NCI-H226 (cell line): Measurements from ENCODE around the gene CPEB4.

Source experiments
- DNase-seq: peaks from one replicate; pipeline ENCODE4 v3.0.0-alpha.2; 2015

CPEB4 gene

DNA sequence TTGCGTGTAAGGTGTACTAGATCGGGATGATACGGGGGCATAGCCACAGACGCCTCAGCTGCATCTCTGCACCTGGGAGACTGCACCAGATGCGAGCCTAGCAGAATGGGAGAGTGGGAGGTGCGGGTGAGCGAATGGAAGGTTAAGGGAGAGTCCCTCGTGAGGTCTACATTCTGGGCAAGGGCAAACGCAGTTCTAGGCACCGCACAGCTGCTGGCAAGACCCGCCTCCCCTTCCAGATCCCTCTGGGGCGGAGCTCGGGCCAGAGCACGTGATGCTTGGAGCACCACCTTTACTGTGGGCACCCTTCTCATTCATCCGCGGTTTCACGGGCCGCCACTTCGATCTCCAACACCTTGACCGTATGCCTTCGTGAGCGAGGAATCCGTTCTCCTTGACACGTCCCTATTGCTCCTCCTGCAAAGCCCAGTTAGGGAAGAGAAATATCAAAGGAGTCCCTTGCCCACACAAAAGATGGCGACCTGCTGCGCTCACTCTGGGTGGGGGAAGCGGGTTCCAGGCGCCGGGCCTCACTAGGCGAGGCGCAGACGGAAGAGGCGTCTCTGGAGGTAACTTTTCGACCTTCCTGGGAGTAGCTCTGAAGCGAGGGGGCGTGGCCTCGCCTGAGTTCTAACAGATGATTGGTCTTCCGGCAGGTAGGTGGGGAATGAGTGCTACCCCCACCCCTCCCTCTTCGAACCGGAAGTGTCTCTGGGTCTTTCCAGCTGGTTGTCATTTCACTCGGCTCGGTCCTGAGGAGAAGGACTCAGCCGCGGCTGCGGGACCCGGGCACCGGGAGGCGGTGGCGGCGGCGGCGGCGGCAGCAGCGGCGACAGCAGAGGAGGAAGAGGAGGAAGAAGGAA lies at the start of gene CPEB4:
Gene CPEB4 (plus strand): TSS at position 740 of the 863 bp plus-strand sequence. CDS start 1,385 bp downstream, outside the sequence.
- DNase-seq = peak; percentile 98

DNA sequence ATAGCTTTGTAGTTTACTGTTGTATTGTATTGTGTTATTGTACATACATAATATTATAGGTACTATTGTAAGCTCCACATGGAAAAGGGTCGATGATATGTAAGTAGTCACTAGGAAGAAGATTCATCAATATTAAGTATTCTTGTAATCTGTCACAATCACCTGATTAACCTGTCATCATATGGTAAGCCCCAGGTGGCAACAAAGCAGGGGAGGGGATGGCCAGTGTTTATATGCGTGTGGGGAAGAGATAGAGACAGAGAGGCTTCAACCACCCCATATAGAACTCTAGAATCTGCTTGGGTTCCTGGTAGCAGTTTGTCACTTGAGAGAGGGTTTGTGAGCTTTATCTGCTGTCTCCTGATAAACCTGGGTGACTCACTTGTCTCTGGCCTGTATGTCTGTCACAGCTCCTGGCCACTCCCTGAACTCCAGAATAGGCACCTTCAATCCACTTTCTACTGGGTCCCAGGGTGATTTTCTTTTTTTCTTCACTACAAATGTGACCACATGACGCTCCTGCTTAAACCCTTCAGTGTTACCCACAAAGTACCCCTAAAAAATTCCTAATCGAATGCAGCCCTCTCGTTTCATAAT lies 48.9 kb upstream of the CPEB4 start:
- no peak for DNase-seq

DNA sequence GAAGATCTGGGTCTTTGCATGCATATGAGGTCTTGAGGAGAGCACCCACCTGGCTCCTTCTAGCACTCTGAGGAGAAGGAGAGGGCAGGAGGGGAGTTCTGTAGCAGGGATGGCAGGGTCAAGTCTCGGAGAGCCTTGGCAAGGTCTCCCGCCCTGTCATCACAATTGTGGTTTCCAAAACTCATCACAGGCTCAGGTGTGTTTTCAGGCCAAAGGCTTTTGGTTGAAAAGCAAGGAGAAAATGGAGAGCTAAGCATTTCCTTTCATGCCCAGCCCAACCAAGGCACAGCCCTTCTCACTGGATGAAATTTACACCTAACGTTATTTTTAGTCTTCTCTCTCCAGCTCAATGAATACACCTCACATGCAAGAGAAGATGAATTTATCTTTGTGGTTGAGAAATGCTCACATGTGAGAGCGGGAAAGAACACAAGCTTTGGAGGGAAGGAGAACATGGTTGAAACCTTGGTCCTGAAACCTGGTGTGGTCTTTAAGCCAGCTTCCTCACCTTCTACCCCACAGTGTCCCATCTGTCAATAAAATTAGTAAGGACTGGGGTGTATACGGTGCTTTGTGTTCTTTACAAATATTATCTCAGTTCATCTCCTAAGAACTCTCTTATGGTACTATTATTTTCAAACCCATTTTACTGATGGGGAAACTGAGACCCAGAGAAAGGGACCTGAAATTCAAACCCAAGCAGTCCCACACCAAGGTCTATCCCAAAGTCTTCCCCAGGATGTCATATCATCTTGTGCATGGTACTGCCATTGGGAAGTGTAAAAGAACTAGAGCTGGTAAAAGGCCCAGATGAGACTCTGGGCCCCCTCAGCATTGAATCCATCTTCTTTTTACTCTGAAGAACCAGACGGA lies 47.8 kb upstream of the CPEB4 start:
- DNase-seq = no peak

DNA sequence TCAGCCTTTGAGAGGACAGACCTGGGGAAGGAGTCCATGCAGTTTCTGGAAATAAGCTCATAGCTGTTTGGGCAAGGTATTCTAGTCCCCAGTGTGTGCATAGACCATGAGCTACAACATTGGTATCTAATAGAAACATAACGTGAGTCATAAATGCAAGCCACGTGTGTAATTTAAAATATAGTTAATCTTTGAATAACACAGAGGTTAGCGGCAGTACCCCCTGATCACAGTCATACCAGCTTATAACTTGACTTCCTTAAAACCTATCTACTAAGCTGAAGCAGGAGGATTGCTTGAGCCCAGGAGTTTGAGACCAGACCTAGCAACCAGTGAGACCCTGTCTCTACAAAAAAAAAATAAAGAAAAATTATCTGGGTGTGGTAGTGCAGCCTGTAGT lies 46.4 kb upstream of the CPEB4 start:
- DNase-seq = no peak

DNA sequence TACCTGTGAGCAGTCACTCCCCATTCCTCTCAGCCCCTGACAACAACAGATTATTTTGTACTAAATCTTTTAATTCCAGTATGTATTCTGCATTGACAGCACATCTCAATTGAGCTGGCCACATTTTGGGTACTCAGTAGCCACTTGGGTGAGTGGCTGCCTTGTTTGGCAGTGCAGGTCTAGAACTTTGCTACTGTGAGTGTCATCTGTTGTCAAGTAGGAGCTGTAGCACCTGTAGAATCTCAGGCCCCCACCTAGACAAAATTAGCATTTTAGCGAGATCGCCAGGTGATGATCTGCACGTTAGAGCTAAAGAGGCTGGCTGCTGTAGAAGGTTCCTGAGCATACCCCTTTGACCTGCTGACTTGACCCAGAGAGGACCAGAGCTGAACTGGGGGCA lies 44.4 kb upstream of the CPEB4 start:
- DNase-seq = no peak

DNA sequence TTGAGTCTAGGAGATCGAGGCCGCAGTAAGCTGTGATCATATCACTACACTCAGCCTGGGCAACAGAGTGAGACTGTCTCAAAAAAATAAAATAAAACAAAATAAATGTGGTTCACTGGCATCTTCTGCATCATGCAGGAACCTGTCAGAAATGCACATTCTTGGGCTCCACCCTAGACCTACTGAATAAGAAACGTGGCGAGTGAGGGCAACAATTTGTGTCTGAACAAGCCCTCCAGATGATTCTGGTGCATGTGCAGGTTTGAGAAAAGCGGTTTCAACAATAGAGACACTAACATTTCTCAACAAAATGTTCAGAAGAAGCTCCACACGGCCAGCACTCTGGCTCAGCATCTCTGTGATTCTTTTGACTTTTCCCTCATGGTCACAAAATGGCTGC lies 42.8 kb upstream of the CPEB4 start:
- no peak for DNase-seq

DNA sequence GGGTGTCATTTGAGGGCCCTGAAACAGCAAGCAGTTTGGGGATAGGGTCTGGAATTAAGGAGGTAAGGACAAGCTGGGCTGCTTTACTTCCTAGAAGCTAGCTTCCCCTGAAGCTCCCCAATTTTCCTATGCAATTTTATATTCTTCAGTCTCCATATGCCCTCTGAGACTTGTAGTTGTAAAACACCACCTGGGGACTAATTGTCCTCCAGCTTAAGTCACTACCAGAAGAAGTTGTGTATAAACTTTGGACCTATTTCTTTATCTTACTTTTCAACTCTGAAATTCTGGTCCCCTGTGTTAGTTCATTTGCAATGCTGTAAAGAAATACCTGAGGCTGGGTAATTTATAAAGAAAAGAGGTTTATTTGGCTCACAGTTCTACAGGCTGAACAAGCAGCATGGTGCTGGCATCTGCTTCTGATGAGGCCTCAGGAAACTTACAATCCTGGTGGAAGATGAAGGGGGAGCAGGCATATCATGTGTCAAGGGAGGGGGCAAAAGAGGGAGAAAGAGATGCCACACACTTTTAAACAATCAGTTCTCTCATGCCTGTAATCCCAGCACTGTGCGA lies 41.1 kb upstream of the CPEB4 start:
- no peak for DNase-seq

DNA sequence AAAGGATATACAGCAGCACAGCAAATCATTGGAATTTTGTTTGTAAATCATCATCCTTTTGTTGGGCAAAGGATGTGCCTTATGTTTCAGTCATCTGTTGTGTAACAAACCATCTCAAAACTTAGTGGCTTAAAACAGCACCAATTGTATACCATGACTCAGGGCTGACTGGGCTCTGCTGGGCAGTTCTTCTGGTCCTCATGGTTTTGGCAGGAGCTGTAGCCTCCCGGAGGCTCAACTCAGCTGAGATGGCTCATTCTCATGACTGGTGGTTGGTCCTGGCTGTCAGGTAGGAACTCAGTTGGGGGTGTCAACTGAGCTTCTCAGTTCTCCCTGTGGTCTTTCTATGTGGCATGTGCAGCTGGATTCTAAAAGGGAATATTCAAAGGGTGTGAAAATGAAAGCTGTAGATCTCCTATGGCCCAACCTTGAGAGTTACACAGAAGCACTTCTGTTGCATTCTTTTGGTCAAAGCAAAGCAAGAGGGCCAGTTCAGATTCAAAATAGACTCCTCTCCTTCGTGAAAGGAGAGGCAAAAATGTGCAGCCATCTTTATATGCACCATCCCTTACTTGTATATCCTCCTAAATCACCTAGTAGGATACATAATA lies 39.1 kb upstream of the CPEB4 start:
- peak; percentile 61 for DNase-seq

DNA sequence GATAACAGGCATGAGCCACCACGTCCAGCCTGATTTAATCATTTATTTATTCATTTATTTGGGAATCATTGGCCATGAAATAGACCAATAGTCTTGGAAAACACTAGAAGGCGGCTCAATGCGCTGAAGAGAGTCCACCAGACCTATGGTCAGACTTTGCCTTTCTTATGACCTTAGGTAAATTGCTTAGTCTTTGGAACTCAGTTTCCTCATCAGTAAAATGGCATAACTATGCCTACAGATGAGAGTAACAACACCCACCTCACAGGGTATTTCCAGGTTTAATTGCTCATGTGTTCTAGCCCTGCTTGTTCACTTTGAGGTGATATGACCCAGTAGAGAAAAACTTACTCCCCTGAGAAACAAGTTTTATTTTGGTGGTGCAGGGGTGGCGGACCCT lies 38.2 kb upstream of the CPEB4 start:
- DNase-seq = no peak

DNA sequence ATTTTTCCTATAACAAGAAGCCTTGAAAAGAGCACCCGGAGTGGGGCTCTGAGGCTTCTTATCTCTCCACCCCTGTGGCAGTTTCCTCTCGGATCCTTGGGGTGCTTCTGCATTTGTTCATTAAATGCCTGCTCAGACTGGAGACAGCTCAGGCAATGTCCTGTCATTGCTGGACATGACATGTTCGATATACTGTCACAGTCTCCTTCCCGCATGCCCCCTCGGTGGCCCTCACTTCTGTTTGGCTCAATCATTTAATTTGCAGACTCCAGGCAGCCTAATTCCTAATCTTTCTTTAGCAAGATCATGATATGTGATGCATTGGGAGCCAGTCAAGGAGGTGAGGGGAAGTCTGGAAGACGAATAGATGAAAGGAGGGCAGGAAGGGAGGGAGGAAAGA lies 37.5 kb upstream of the CPEB4 start:
- no peak for DNase-seq

DNA sequence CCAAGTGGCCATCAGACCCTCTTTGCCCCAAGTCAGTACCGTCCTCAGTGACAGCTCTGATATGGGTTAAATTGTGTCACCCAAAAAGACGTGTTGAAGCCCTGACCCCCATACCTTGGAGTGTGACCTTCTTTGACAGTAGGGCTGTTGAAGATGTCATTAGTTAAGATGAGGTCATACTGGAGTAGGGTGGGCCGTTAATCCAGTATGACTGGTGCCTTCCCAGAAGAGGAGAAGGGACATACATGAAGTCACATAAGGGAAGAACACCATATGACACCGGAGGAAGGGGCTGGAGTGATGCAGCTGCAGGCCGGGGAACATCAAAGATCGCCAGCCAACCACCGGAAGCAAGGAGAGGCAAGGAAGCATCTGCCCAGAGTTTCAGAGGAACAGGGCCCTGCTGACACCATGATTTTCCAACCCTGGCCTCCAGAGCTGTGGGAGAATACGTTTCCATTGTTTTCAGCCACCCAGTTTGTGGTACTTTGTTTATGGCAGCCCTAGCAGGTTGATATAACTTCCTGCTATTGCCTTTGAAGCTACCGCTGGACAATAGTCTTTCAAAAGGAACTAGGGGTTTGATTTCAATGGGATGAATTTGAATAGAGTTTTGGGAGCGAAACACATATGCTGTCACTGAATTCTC lies 36.4 kb upstream of the CPEB4 start:
- DNase-seq = no peak

DNA sequence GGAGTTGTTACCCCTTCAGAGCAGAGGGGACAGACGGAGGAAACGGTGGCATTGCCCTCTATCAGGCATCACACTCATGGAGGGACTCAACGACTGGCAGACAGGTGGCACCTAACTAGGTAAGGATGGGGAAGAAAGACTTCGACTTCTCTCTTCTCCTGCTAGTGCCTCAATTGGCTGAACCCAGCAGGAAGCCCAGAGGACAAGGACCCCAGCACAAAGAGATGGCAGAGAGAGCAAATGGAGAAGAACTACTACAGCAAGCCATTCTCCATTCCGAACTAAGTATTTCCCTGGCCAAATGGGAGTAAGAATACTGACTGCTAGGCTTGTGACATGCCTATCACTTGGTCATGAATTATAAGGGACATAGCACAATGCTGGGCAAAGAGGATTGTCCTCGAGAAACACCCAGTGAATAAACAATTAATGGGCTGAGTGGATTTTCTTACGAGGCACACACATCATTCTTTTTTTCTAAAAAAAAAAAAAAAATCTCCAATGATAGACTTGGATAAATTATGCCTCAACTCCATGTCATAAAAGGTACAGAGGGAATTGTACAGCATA lies 35.3 kb upstream of the CPEB4 start:
- no peak for DNase-seq

DNA sequence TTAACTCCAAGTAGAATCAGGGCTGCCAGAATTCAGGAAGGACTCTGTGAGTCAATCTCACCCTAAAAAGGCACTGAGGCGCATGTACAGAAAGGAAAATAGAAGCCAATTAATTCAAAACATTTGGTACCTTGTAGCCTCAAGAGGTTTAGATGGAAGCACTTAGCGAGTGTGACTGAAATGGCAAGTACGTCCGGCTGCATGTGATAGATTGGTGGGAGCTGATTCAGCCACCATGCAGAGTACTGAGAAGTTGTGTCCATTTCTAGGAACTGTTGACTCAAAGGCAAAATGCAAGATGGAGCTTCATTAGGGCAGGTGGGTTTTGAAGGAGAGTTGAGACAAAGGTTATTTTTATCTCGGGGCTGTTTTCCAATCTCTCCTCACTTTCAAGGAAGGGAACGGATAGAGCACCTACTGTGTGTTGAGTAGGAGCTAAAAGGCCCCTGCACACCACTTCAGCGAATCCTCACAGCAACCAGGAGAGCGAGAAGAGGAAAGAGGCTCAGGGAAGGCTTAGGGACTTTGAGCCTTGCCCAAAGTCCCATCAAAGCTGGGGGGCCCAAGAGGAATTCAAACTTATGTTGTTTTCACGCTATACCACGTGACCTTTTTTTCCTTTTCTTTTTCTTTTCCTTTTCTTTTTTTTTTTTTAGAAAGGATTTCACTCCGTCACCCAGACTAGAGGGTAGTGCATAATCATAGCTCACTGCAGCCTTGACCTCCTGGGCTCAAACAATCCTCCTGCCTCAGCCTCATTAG lies 34.6 kb upstream of the CPEB4 start:
- DNase-seq = no peak

DNA sequence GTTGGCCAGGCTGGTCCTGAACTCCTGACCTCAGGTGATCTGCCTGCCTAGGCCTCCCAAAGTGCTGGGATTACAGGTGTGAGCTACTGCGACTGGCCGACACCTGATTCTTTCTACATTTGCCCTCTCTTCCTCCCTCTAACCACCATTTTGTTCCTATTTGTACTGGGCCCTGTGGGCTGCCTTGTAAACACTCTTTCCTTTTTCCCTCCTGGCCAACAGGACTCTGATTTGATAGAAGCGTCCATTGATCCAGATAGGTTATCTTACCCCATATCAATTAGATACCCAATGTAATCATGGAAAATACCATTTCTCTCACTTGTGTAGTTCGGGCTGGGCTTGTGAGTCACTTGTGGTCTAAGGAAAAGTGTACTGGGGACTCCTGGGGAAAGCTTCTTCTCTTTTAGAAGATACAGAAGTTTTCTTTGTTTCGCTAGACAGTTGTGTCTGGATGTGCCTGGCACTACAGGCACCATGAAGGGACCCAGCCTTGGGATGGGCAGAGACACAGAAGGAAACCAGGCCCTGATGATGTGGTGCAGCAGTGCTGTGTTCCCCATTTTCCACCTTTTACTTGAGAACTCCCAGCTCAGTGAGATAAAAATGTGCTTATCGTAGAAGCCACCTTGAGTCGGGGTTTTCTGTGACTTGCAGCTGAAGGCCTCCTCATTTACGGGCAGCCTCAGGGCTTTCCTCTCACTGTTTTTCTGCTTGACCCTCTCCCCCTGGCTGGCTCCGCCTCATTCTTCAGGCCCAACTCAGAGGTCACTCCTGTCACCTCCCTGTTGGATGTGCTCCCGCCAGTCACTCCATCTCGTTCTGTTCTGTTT lies 32.8 kb upstream of the CPEB4 start:
- peak; percentile 17 for DNase-seq

DNA sequence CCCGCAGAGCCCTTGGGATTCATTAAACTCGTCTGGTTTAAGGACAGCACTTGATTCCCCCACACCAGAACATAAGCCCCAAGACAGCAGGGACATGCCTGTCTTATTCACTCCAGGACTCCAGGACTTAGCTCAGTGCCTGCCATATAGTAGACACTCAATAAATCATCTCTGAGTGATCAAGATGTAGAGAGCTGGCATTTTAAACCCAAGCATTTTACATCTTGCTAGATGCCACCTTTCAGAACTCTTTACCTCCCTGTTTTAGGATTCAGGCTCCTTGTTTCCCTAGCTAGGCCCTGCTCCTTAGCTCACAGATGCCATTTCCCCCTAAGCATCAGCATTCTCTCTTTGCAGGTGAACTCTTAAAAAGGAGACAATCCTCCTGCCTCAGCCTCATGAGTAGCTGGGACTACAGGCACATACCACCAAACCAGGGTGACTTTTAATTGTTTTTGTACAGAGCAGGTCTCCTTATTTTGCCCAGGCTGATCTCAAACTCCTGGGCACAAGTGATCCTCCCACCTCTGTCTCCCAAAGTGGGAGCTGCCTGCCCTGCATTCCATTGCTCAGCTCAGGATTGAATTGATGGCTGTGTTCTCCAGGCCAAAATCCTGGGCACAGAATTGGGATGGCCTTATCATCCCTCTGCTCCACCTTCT lies 32.0 kb upstream of the CPEB4 start:
- DNase-seq = peak; percentile 46

DNA sequence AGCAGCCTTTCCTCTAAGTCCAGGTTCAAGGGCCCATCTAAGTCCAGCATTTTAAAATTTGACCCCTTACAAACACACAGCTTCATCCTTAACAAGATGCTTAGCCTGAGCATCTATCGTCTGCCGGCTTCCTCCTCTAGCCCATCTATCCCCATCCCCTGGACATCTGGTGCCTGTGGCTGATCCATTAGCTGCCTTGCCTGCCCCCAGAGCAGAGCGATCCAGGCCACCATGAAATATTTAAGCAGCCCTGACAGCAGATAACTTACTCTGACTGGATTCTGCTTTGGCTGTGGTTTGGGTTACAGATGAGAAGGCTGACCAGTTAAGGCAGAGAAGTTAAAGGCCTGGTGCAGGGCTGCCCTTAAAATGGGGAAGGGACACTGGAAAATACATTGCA lies 30.9 kb upstream of the CPEB4 start:
- DNase-seq = no peak

DNA sequence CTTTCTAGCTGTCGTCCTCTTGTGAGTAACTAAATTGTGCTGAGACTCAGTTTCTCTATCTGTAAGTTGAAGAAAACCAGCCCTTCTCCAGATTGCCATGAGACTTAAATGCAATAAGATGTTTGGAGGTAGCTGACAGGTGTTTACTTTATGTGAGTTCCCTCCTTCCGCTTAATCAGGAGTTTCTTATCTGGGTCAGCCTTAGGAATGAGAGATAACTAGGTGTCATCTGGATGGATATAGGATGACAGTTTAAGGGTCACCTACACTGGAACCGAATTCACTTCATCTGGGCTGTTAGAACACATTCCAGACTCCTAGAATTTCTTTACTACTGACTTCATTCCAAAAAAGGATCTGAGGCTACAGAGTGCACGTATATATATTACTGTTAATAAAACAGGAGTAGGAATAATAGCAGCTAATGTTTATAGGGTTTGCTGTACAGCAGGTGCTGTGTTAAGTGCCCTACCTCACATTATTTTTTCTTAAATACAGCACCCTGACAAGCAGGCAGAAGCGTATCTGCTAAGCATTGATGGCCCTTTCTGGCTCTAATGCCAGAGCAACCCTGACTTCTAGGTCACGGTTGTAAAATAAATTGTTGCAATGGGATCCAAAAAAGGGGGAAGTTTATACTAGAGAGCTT lies 30.0 kb upstream of the CPEB4 start:
- DNase-seq = no peak

DNA sequence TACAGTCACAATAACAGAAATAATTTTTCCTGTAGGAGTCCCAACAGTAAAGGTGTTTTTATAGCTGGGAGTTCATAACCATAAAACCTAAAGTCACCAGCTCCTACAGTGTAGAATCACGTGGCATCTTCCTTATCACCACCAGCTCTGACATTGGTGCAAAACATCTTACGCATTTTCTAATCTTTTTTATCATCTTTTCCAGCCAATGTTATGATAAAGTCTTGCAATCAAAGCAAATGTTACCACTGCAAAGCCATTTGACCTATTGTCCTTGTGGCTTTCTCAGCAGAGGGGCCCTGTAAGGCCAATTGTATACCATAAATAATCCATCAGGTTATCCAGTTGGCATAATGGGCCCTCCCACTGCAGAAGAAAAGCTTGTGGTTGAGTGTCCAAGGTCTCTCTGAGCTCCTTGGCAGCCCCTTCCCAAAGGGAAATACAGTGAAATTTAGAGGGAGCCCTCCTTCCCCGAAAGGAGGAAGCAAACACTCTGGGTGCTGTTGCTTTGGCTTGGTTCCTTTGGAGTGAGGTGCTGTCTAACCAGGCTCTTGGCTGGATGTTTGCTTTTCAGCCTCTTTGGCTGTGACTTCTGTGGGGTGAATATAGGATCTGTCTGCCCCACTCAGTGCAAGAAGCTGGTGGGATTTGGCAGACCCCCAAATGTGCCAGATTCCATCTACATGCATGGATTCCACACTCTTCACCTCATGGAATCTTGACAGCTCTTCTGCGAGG lies 29.3 kb upstream of the CPEB4 start:
- no peak for DNase-seq
